DMS53 (cell line): ENCODE measurements around the gene PDE9A.

Source experiments
- DNase-seq: peaks from one replicate; lab custom pipeline; 2025; lab: John Stamatoyannopoulos, UW

PDE9A gene

DNA sequence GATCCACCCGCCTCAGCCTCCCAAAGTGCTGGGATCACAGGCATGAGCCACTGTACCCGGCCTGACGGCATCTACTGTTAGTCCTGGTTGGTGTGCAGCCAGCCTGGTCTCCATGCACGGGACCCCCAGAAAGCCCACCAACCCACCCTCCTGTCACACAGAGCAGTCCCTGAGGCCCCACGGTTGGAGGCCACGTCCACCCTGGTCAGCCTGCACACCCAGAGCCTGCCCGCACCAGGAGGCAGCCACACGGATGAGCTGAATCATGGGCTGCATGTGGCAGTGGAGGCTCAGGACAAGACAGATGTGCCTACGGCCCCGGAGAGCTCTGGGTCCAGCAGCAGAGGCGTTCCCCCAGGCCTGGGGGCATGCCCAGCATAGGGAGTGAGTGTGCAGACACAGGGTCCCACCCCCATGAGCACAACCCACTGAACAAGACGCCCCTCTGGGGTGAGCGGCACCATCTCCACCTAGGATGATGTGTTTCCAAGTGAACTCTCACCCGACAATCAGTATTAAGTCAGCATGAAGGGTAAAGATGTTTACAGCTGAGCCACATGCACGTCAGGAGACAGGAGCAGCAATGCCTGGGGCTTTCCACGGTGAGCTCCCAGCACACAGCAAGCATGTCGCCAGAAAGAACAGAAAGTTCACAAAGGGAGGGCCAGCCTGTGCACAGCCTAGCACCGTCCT lies 123.8 kb downstream of the PDE9A start:
- peak; percentile 21 for DNase-seq

- DNase-seq: peak; percentile 45
Observed at GRCh38 chr21:42777757-42778344, 124.4 kb downstream of the PDE9A start.

DNA sequence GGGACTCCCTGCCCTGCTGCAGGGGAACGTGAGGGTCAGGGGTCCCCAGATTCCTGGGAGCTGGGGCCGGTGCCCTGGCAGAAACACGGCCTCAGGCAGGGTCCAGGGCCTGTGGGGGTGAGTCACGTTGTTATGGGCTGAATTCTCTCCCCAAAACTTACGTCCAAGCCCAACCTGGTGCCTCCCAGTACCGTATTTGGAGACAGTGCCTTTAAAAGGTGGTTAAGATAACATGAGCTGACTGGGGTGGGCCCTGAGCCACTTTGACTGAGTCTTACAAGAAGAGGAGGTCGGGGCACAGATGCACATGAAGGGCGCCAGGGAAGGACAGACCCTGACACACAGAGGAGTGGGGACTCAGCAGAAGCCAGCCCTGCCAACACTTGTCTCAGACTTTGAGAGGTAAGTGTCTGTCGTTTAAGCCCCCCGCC lies 126.0 kb downstream of the PDE9A start:
- DNase-seq: no peak

DNA sequence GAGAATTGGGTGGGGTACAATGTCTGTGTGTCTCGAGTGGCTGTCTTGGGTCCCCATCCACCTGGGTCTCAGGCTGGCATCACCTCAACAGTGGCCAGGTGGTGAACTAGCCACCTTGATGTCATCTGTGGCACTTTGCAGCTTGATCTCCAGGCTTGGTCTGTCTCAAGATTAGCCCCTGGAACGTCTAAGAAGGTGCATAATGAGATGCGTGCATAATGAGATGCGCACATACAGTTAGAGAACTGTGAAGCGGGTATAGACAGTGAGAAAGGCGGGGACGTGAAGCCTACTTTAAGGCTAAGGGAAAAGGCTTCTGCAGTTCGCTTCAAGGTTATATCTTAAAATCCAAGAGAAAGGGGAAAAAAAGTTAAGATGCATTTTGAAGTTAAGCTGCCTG lies 127.2 kb downstream of the PDE9A start:
- DNase-seq: no peak

DNA sequence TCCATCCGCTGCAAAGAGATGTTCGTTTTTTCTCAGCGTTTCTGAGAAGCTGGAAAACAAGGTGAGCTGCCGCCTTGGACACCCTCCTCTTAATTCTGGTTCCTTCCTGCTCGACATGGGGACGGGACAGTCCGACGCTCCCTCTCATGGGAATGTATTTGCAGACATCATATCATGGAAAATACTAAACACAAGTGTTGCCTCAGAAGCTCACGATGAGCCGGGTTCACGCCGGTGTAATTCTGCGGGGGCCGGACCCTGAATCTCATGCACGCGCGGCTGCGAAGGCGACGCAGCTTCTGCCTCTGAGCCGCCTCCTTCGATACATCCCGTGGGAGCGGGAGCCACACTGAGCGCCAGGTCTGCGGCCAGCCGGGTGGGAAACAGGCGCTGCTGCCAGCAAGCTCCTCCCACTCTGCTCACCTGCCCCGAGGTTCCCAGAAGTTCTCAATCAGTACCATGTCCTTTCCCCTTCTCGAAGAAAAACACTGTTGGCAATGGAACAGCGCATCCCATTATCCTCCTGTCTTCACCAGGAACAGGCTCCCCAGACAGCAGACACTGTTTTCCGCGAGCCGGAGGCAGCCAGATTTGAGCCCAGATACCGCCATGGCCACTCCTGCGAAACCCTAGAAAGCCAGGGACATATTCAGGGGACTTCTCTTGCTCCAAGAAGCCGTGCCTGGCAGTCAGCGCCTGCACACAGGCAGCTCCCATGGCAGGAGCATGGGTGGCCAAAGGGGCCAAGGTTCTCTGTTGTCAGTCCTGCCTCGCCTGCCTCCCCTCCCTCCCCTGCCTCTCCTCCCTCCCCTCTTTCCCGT lies 127.9 kb downstream of the PDE9A start:
- peak; percentile 71 for DNase-seq

DNA sequence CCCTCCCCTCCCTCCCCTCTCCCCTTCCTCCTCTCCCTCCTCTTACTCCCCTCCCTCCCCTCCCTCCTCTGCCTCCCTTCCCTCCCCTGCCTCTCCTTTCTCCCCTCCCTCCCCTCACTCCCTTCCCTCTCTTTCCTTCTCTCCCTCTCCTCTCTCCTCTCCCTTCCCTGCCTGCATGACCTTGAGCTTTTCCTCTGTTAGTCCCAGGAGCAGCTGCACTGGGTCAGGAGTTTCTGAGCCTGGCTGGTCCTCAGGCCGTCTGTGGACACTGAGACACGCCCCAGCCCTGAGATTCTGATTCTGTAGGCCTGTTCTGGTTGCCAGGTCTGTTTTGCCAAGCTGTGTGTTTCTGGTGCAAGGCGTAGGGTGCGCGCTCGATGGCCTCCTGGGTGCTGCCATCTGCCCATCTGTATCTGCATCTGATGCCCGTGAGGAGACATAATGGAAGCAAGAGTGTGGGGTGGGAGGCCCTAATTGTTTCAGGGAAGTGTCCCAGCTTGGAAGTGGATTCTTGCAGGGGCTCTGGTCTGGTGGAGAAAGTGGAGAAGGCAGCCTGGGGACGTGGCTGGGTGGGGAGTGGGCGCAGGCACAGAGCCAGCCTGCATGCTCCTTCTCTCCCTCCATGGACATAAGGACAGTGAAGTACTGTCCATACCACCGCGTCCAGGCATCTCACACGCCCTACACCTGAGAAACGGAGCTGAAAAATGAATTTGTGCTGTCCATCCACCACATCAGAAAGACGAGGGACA lies 128.7 kb downstream of the PDE9A start:
- DNase-seq: peak; percentile 22

GRCh38 chr21:42782723-42783242 lies 129.4 kb downstream of the PDE9A start:
- no peak for DNase-seq

GRCh38 chr21:42784276-42784675 lies 130.9 kb downstream of the PDE9A start:
- no peak for DNase-seq

GRCh38 chr21:42784896-42785451 lies 131.6 kb downstream of the PDE9A start:
- DNase-seq: no peak

DNA sequence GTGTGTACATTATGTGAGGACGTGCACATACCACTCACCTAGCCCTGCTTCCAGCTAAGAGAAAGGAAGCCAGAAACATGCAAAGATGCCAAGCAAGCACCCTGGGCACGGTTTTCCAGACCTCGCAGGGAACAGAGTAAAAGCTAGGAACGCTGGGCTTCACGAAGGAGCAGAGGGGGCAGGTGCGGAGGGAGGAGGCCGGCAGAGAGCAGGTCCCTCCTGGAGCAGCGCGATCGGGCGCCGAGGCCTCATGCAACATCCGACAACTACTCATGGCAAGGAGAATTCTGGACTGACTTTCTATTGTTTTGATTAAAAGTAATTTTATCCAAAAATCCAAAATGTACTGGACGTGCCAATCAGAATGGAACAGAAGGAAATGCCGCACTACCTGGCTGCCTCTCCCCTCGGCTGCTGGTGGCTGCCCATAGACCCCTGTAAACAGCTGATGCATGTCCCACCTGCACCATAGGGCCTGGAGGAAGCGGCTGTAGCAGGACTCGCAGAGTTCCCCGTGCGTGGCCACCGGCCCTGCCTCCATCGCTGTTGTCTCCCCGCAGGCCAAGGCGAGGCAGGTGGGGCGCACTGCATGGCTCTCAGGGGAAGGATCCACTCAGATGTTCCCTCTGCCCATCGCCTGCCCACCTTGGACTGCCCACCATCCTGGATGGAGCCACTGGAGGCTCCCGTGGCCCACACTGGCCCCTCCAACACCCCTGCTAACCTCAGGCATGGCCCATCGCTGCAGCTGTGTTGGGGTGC lies 132.4 kb downstream of the PDE9A start:
- no peak for DNase-seq

DNA sequence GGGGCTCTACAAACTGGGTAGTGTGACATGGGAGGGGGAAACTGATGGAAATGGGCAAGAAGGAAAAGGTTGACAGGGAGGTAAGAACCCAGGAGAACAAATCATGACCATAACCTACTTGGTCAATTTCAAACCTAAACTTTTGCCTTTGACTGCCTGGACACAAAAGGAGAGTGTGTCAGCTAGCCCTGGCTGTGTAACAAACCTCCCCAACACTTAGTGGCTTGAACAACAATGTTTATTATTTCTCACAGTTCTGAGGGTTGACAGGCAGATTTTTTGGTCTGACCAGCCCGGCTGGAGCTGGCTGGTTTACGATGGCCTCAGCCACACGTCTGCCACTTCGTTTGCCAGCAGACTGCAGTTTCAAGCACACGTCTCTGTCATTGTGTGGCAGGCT lies 133.5 kb downstream of the PDE9A start:
- DNase-seq: no peak

DNA sequence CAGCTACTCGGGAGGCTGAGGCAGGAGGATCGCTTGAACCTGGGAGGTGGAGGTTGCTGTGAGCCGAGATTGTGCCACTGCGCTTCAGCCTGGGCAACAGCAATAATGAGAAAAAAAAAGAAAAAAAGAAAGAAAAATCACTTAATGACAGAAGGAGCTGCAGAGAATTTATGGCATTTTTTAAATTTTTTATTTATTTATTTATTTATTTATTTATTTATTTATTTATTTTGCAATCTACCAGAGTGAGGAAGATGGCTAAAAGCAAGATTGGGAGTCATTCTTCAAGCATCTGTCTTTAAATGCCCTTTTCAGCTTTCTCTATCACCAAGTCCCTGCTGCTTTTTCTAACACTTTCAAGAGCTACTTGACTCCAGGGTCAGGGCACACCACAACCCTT lies 134.2 kb downstream of the PDE9A start:
- no peak for DNase-seq

DNA sequence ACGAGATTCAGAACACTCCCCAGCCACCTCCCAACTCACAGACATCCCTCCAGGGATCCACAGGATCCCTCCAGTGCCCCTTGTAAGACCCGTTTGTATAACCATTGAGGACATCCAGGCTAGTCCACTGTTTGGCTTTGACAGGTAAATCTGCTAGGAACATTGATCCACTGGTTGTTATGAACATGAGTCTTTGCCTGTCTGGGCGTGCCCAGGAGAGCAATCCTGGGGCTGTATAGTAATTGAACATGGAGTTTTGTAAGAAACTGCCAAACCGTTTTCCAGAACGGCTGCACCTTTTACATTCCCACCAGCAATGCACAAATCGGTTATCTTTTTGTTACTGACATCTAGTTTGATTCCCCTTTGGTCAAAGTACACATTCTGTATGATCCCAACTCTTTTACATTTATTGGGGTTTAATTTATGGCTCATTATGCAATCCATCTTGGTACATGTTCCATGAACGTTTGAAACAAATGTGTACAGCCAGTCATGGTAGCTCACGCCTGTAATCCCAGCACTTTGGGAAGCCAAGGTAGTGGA lies 137.2 kb downstream of the PDE9A start:
- no peak for DNase-seq

GRCh38 chr21:42793774-42794173 lies 140.4 kb downstream of the PDE9A start:
- no peak for DNase-seq

DNA sequence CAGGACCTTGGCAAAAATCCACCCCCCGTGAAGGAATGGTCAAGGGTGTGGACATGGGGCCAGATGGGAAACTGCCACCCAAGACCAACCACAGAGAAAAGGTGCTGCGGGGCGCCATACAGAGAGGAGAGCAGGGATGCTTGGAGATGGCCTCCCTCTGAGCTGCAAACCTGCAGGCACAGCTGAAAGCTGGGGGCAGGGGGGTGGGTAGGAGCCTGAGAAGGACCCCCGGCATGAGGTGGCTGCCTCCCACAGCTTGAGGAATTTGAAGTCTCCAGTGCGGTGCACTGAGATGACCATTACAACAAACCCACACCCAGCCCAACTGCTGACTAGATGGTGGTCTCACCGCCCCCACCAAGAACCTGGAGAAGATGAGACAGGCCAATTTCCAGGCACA lies 141.1 kb downstream of the PDE9A start:
- DNase-seq: no peak

DNA sequence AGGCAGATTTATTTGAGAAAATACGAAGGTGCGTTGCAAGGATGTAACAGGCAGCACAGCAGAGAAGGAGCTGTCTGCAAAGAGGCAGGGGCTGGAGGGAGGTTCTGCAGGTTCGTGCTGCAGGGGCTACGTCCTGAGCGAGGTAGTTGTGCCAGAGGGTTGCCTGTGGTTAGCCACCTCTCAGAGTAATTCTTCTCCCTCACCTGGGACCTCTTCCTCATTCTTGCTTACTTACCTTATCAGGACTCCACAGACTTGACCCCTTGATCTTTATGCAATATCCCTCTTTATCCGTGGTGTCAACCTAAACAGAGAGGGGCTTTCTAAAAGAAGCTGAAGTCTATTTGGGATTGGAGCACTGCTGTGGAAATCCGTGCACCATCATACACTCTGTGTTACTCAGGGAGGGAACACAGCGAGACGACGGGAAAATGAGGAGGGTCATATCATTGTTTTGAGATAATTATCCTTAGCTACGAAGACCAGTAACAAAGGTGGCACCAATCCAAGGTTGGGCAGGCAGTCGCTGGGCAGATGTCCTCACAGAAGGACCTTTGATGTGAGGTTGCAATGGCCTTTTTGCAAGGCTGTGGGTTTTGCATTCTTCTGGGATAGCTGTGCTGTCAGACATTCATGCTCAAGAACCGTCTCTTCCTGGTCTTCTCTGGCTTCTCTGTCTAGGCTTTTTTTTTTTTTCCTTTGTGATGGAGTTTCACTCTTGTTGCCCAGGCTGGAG lies 143.1 kb downstream of the PDE9A start:
- no peak for DNase-seq

GRCh38 chr21:42797522-42797921 lies 144.1 kb downstream of the PDE9A start:
- no peak for DNase-seq

- DNase-seq: no peak
Observed at GRCh38 chr21:42798106-42798505, 144.7 kb downstream of the PDE9A start.

GRCh38 chr21:42799516-42799915 lies 146.1 kb downstream of the PDE9A start:
- peak; percentile 8 for DNase-seq

GRCh38 chr21:42799948-42800347 lies 146.5 kb downstream of the PDE9A start:
- no peak for DNase-seq
